ENCODE results near the gene ZNHIT3. TPM values are rescaled to one million over a fixed set of nuclear protein-coding genes. Genes with fewer than 3 reads are reported as not detected.
"Not testable (repeated sequence)": the region's sequence is repeated elsewhere in the genome, so short reads cannot be mapped to it uniquely, and the experiment has no call there.

Gene ZNHIT3
- 20.8 TPM for total RNA-seq
- long read RNA-seq, transcript ZNHIT3-204 (5 exons, 951 nt) = major isoform, 10 of 13 reads
- long read RNA-seq, partial matches to known transcripts = 0 of 13 reads
- long read RNA-seq, other reads (novel, unspliced or antisense) = 1 of 13 reads

GRCh38 chr17:36486204-36487194, at the start of gene ZNHIT3:
ZNHIT3 (plus strand) TSS chr17:36486681; CDS start chr17:36486700, 19 bp downstream.
- peak; percentile 97 for DNase-seq (ENCODE audit: low spot score)
- intact Hi-C loops (cut with DNase I) = no loop called here

- DNase-seq (ENCODE audit: low spot score); intact Hi-C loops (cut with DNase I): not testable (repeated sequence)
These were observed 44.7 kb upstream of the ZNHIT3 start for GRCh38 chr17:36441792-36442191.

- intact Hi-C loops (cut with DNase I) = no loop called here
- DNase-seq (ENCODE audit: low spot score) = no peak
These were observed 42.7 kb upstream of the ZNHIT3 start for GRCh38 chr17:36443777-36444176.

GRCh38 chr17:36449997-36450396, 36.5 kb upstream of the ZNHIT3 start:
- intact Hi-C loops (cut with DNase I); DNase-seq (ENCODE audit: low spot score): not testable (repeated sequence)

GRCh38 chr17:36452888-36453287, 33.6 kb upstream of the ZNHIT3 start:
- DNase-seq (ENCODE audit: low spot score); intact Hi-C loops (cut with DNase I): not testable (repeated sequence)

GRCh38 chr17:36457701-36458100, 28.8 kb upstream of the ZNHIT3 start:
- DNase-seq (ENCODE audit: low spot score); intact Hi-C loops (cut with DNase I): not testable (repeated sequence)

- no peak for DNase-seq (ENCODE audit: low spot score)
- intact Hi-C loops (cut with DNase I) = no loop called here
These were observed 27.4 kb upstream of the ZNHIT3 start for GRCh38 chr17:36459045-36459444.

GRCh38 chr17:36459601-36460000, 26.9 kb upstream of the ZNHIT3 start:
- intact Hi-C loops (cut with DNase I) = no loop called here
- DNase-seq (ENCODE audit: low spot score) = no peak

- intact Hi-C loops (cut with DNase I) = no loop called here
- no peak for DNase-seq (ENCODE audit: low spot score)
These were observed 26.1 kb upstream of the ZNHIT3 start for GRCh38 chr17:36460265-36460937.

- intact Hi-C loops (cut with DNase I) = no loop called here
- no peak for DNase-seq (ENCODE audit: low spot score)
These were observed 25.0 kb upstream of the ZNHIT3 start for GRCh38 chr17:36461330-36462110.

GRCh38 chr17:36463916-36464764, 22.3 kb upstream of the ZNHIT3 start:
- intact Hi-C loops (cut with DNase I) = no loop called here
- no peak for DNase-seq (ENCODE audit: low spot score)

GRCh38 chr17:36464765-36465088, 21.8 kb upstream of the ZNHIT3 start:
- intact Hi-C loops (cut with DNase I) = no loop called here
- no peak for DNase-seq (ENCODE audit: low spot score)

GRCh38 chr17:36468903-36469635, 17.4 kb upstream of the ZNHIT3 start:
- DNase-seq (ENCODE audit: low spot score) = no peak
- intact Hi-C loops (cut with DNase I) = no loop called here

GRCh38 chr17:36469733-36470132, 16.7 kb upstream of the ZNHIT3 start:
- intact Hi-C loops (cut with DNase I) = no loop called here
- no peak for DNase-seq (ENCODE audit: low spot score)

- intact Hi-C loops (cut with DNase I) = no loop called here
- DNase-seq (ENCODE audit: low spot score) = no peak
These were observed 16.0 kb upstream of the ZNHIT3 start for GRCh38 chr17:36470499-36470898.

- DNase-seq (ENCODE audit: low spot score) = no peak
- intact Hi-C loops (cut with DNase I) = no loop called here
These were observed 11.9 kb upstream of the ZNHIT3 start for GRCh38 chr17:36474571-36474970.

- no peak for DNase-seq (ENCODE audit: low spot score)
- intact Hi-C loops (cut with DNase I) = no loop called here
These were observed 11.0 kb upstream of the ZNHIT3 start for GRCh38 chr17:36475346-36475970.

GRCh38 chr17:36481829-36482228, 4.7 kb upstream of the ZNHIT3 start:
- no peak for DNase-seq (ENCODE audit: low spot score)
- intact Hi-C loops (cut with DNase I) = loop anchor here (2.0 kb wide), 1 partner anchor 513 kb away; no protein-coding TSS in a partner anchor

Measured in cardiac septum (tissue), 1 donor.